Hepatocyte (in vitro differentiated cells): ENCODE data around the gene NR6A1.

Experiments used
- CTCF ChIP-seq: fragments of 200-600 bp; sonication (generic); IDR thresholded peaks from 2 replicates; pipeline ENCODE4 v1.5.1; 2016; ENCODE audit warnings: antibody characterized with exemption, mild to moderate bottlenecking; ENCODE audit not compliant: poor library complexity
- EZH2 ChIP-seq: fragments of 200-600 bp; sonication (generic); IDR thresholded peaks from 2 replicates; pipeline ENCODE4 v1.6.1; 2016; ENCODE audit warnings: antibody characterized with exemption, mild to moderate bottlenecking, borderline replicate concordance

- TF ChIP-seq CTCF (no peak), EZH2 (no peak)
These were observed 279.8 kb downstream of the NR6A1 start for GRCh38 chr9:124491049-124491975.
